Measurements from ENCODE around the gene STX8.

Gene STX8

DNA sequence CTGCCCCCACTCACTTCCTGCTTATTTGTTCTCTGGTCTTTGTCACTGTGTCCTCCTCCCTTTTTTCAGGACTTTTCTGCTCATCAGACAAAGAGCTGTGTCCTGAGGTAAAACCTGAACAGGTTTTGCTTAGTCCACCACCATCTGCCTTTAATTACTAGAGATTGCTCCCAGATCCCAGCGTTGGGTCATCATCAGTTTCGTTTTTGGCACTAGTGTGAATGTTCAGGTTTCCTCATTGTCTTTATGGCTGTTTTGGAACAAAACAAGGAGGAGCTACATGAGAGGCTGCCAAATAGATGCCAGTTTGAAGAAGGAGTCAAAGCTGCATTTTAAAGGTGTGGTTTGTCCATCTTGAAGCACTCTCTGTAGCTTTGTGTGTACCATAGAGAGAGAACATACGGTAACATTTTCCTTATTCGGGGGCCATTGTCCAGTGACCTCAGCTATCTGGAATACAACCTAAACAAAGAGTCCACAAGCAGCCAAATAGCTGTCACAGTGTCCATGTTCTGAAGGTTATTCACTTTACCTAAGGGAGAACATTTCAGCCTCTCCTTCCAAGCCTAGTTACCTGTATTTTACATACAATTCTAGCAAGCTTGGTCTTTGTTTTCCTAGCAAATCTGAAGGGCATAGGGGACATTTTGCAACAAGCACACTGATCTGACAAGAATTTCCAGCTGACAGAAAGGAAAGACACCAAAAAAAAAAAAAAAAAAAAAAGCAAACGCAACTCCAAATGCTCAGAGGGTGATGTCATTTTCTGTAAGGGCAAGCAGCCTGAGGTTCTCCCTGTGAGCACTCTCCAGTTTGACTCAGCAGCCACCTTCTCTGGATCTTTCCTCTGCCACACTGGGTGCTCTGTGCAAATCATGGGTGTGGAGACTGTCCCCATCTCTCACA is 358.2 kb downstream of the STX8 start:
- no peak for DNase-seq
- in situ Hi-C loops (cut with HindIII; ENCODE audit: low pct_ligation_motif_present, low pct_unique_long_range_greater_than_20kb, low sequenced_read_pairs) = no loop called here

DNA sequence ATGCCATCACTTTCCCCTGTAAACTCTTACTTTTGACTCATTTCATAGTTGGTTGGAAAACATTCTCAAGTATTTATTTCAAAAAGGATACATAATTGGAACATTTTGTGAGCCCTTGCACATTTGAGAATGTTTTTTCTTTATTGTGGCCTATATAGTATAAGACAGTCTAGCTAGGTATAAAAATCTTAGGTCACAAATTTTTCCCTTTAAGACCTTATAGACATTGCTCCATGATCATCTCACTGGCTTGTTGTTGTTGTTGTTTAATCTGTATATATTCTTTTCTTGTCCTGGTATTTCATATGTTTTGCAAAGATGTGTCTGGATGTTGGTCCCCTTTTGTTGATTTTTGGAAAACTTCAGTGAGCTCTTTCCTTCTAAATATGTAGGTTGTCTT is 360.2 kb downstream of the STX8 start:
- no peak for DNase-seq
- in situ Hi-C loops (cut with HindIII; ENCODE audit: low pct_ligation_motif_present, low pct_unique_long_range_greater_than_20kb, low sequenced_read_pairs) = no loop called here

- in situ Hi-C loops (cut with HindIII; ENCODE audit: low pct_ligation_motif_present, low pct_unique_long_range_greater_than_20kb, low sequenced_read_pairs) = no loop called here
- no peak for DNase-seq
Measured at GRCh38 chr17:9213303-9213640, 362.3 kb downstream of the STX8 start.

- no peak for DNase-seq
- in situ Hi-C loops (cut with HindIII; ENCODE audit: low pct_ligation_motif_present, low pct_unique_long_range_greater_than_20kb, low sequenced_read_pairs) = no loop called here
Measured at GRCh38 chr17:9212376-9213302, 363.0 kb downstream of the STX8 start.

DNA sequence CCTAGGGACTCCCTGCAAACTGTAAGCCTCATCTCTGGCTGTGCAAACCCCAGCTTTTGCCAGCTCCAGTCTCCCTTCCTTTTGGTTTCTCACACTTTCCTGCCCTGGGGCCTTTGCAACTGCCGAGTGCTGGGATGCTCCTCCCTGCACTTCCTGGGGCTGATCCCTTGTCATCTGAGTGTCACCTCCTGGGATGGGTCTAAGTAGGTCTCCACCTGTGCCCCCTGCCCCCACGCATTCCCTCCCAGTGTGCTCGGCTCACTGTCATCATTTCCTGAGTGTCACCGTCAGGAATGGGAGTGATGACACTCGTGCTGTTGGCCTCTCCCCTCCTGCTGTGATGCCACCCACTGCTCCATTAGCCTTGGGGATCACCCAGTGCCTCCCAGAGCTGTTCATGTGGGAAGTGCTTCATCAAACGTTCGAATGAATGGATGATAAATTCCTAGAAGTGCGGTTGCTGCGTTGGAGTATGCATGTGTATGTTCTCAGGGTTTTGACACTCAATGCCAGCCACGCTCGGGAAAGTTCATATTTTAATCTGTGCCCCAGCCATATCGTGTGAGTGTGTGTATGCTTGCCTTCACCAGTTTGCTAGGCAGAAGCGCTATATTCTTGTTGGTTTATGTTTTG is 364.4 kb downstream of the STX8 start:
- no peak for DNase-seq
- in situ Hi-C loops (cut with HindIII; ENCODE audit: low pct_ligation_motif_present, low pct_unique_long_range_greater_than_20kb, low sequenced_read_pairs) = no loop called here

- DNase-seq = no peak
- in situ Hi-C loops (cut with HindIII; ENCODE audit: low pct_ligation_motif_present, low pct_unique_long_range_greater_than_20kb, low sequenced_read_pairs) = no loop called here
Measured at GRCh38 chr17:9209781-9210370, 365.7 kb downstream of the STX8 start.

GRCh38 chr17:9209347-9209746 is 366.3 kb downstream of the STX8 start:
- in situ Hi-C loops (cut with HindIII; ENCODE audit: low pct_ligation_motif_present, low pct_unique_long_range_greater_than_20kb, low sequenced_read_pairs) = no loop called here
- no peak for DNase-seq

GRCh38 chr17:9208381-9209105 is 367.1 kb downstream of the STX8 start:
- DNase-seq = no peak
- in situ Hi-C loops (cut with HindIII; ENCODE audit: low pct_ligation_motif_present, low pct_unique_long_range_greater_than_20kb, low sequenced_read_pairs) = no loop called here

- in situ Hi-C loops (cut with HindIII; ENCODE audit: low pct_ligation_motif_present, low pct_unique_long_range_greater_than_20kb, low sequenced_read_pairs) = no loop called here
- DNase-seq = no peak
Measured at GRCh38 chr17:9206741-9207332, 368.8 kb downstream of the STX8 start.

GRCh38 chr17:9206410-9206703 is 369.3 kb downstream of the STX8 start:
- in situ Hi-C loops (cut with HindIII; ENCODE audit: low pct_ligation_motif_present, low pct_unique_long_range_greater_than_20kb, low sequenced_read_pairs) = no loop called here
- DNase-seq = no peak

DNA sequence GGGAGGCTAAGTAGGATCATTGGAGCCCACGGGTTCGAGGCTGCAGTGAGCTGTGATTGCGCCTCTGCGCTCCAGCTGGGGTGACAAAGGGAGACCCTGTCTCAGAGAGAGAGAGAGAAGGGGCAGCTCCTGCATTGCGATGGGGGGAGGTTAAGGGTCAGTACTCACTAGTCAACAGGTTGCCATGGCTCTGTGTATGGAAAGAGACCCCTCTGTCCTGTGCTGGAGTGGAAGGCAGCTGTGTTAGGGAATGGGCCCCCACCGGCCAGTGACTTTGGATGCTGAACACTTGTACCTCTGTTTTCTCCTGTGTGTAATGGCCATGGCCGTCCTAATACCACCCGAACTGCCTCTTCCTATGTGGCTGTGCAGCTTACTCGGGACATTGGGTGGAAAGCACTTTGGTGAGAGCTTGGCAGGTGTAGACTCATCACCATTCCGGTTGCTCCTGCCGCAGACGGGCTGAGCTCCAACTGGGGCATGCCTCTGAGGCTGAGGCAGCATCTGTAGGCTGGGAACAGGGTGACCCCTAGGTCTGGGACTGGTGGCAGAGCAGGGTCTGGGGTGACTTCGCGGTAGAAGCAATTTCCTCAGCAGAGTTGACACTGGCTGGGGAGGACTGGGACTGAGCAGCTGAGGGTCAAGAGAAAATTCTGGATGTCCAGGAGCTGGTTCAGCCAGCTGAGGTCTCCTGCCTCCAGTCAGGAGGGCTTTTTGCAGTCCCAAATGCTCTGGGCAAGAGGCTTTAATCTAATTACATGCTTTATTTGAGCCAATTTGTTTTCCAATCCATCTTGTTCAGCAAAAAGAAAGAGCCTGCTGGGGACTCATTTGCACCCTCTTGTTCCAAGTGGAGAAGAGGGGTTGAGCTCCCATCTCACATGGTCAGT is 369.9 kb downstream of the STX8 start:
- DNase-seq = no peak
- in situ Hi-C loops (cut with HindIII; ENCODE audit: low pct_ligation_motif_present, low pct_unique_long_range_greater_than_20kb, low sequenced_read_pairs) = no loop called here

GRCh38 chr17:9204637-9205329 is 370.8 kb downstream of the STX8 start:
- no peak for DNase-seq
- in situ Hi-C loops (cut with HindIII; ENCODE audit: low pct_ligation_motif_present, low pct_unique_long_range_greater_than_20kb, low sequenced_read_pairs) = no loop called here

GRCh38 chr17:9203771-9204425 is 371.7 kb downstream of the STX8 start:
- in situ Hi-C loops (cut with HindIII; ENCODE audit: low pct_ligation_motif_present, low pct_unique_long_range_greater_than_20kb, low sequenced_read_pairs) = no loop called here
- no peak for DNase-seq

GRCh38 chr17:9202532-9202931 is 373.1 kb downstream of the STX8 start:
- no peak for DNase-seq
- in situ Hi-C loops (cut with HindIII; ENCODE audit: low pct_ligation_motif_present, low pct_unique_long_range_greater_than_20kb, low sequenced_read_pairs) = no loop called here

- in situ Hi-C loops (cut with HindIII; ENCODE audit: low pct_ligation_motif_present, low pct_unique_long_range_greater_than_20kb, low sequenced_read_pairs) = no loop called here
- DNase-seq = no peak
Measured at GRCh38 chr17:9200699-9201359, 374.8 kb downstream of the STX8 start.

All from ACHN (cell line).